ENCODE results near the gene ENDOV.

Gene ENDOV

GRCh38 chr17:80457236-80457856, 42.4 kb downstream of the ENDOV start:
- Histone ChIP-seq H3K36me3 (ENCODE audit: control insufficient read depth, insufficient read depth, low read length) (peaks cover 2% of the 10 kb centered on the region), H3K27me3 (ENCODE audit: control insufficient read depth, insufficient read depth, low read length) (peaks cover 16% of the 10 kb centered on the region), H3K4me1 (ENCODE audit: control insufficient read depth, insufficient read depth, low read length) (no peaks in the 10 kb centered on the region), H3K4me3 (ENCODE audit: low read depth, low read length) (no peak overlapping the region), H3K9ac (ENCODE audit: low read depth, low read length) (no peak overlapping the region), H3K9me3 (ENCODE audit: control insufficient read depth, insufficient read depth, low read length) (no peaks in the 10 kb centered on the region)

GRCh38 chr17:80458016-80458415, 43.0 kb downstream of the ENDOV start:
- Histone ChIP-seq H3K9ac (ENCODE audit: low read depth, low read length) (no peak overlapping the region), H3K27me3 (ENCODE audit: control insufficient read depth, insufficient read depth, low read length) (peaks cover 16% of the 10 kb centered on the region), H3K9me3 (ENCODE audit: control insufficient read depth, insufficient read depth, low read length) (no peaks in the 10 kb centered on the region), H3K4me3 (ENCODE audit: low read depth, low read length) (no peak overlapping the region), H3K4me1 (ENCODE audit: control insufficient read depth, insufficient read depth, low read length) (no peaks in the 10 kb centered on the region), H3K36me3 (ENCODE audit: control insufficient read depth, insufficient read depth, low read length) (peaks cover 2% of the 10 kb centered on the region)

- Histone ChIP-seq H3K36me3 (ENCODE audit: control insufficient read depth, insufficient read depth, low read length) (peaks cover 2% of the 10 kb centered on the region), H3K9me3 (ENCODE audit: control insufficient read depth, insufficient read depth, low read length) (no peaks in the 10 kb centered on the region), H3K27me3 (ENCODE audit: control insufficient read depth, insufficient read depth, low read length) (peaks cover 16% of the 10 kb centered on the region), H3K4me3 (ENCODE audit: low read depth, low read length) (no peak overlapping the region), H3K9ac (ENCODE audit: low read depth, low read length) (no peak overlapping the region), H3K4me1 (ENCODE audit: control insufficient read depth, insufficient read depth, low read length) (no peaks in the 10 kb centered on the region)
Observed at GRCh38 chr17:80459234-80459633, 44.3 kb downstream of the ENDOV start.

DNA sequence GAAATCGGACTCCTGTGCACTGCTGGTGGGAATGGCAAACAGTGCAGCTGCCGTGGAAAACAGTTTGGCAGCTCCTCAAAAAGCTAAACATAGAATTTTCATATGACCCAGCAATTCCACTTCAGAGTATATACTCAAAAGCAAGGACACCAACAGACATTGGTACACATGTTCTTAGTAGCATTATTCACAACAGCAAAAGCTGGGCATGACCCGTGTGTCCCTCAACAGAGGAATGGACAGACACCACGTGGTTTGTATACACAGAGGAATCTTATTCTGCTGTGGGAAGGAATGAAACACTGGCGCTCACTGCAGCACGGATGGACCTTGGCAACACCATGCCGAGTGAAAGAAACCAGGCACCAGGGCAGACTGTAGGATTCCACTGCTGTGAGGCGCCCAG, 45.5 kb downstream of the ENDOV start:
- Histone ChIP-seq H3K4me3 (ENCODE audit: low read depth, low read length) (no peak overlapping the region), H3K36me3 (ENCODE audit: control insufficient read depth, insufficient read depth, low read length) (no peaks in the 10 kb centered on the region), H3K9ac (ENCODE audit: low read depth, low read length) (no peak overlapping the region), H3K4me1 (ENCODE audit: control insufficient read depth, insufficient read depth, low read length) (no peaks in the 10 kb centered on the region), H3K9me3 (ENCODE audit: control insufficient read depth, insufficient read depth, low read length) (no peaks in the 10 kb centered on the region), H3K27me3 (ENCODE audit: control insufficient read depth, insufficient read depth, low read length) (peaks cover 16% of the 10 kb centered on the region)

- H3K9me3 ChIP-seq (ENCODE audit: control insufficient read depth, insufficient read depth, low read length), result no peaks in the 10 kb centered on the region
- no peak overlapping the region for H3K9ac ChIP-seq (ENCODE audit: low read depth, low read length)
- peaks cover 16% of the 10 kb centered on the region for H3K27me3 ChIP-seq (ENCODE audit: control insufficient read depth, insufficient read depth, low read length)
- H3K36me3 ChIP-seq (ENCODE audit: control insufficient read depth, insufficient read depth, low read length), result no peaks in the 10 kb centered on the region
- H3K4me3 ChIP-seq (ENCODE audit: low read depth, low read length), result no peak overlapping the region
- no peaks in the 10 kb centered on the region for H3K4me1 ChIP-seq (ENCODE audit: control insufficient read depth, insufficient read depth, low read length)
Observed at GRCh38 chr17:80461528-80462160, 46.7 kb downstream of the ENDOV start.

DNA sequence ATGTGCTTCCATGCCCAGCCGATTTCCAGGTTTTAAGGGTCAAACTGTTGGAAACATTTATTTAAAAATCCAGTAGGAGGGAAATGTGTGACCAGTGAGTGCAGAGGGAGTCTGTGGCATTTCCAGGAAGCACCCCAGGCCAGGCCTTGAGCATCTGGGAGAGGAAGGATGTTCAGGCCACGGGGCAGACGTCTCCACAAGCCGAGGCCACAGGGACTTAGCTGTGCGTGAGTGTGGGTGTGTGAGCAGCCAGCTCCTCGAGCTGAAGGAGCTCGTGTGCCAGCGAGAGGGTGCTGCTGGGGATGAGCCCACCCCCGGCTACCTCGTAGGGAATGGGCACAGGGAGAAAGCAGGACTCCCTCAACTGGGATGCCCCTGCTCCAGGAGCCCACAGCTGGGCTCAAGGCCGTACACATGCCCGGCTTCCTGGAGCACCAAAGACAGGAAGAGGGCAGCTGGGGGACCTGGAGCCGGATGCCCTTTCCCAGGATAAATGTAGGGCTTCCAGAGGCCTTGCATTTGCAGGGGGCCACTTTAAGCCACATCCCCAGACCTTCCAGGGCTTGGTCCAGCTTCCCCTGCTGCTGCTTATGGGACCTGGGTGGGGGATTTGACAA, 48.9 kb downstream of the ENDOV start:
- Histone ChIP-seq H3K9me3 (ENCODE audit: control insufficient read depth, insufficient read depth, low read length) (no peaks in the 10 kb centered on the region), H3K27me3 (ENCODE audit: control insufficient read depth, insufficient read depth, low read length) (peaks cover 6% of the 10 kb centered on the region), H3K4me3 (ENCODE audit: low read depth, low read length) (no peak overlapping the region), H3K9ac (ENCODE audit: low read depth, low read length) (no peak overlapping the region), H3K36me3 (ENCODE audit: control insufficient read depth, insufficient read depth, low read length) (no peaks in the 10 kb centered on the region), H3K4me1 (ENCODE audit: control insufficient read depth, insufficient read depth, low read length) (no peaks in the 10 kb centered on the region)

- Histone ChIP-seq H3K4me1 (ENCODE audit: control insufficient read depth, insufficient read depth, low read length) (no peaks in the 10 kb centered on the region), H3K9me3 (ENCODE audit: control insufficient read depth, insufficient read depth, low read length) (no peaks in the 10 kb centered on the region), H3K36me3 (ENCODE audit: control insufficient read depth, insufficient read depth, low read length) (no peaks in the 10 kb centered on the region), H3K27me3 (ENCODE audit: control insufficient read depth, insufficient read depth, low read length) (peaks cover 6% of the 10 kb centered on the region), H3K4me3 (ENCODE audit: low read depth, low read length) (no peak overlapping the region), H3K9ac (ENCODE audit: low read depth, low read length) (no peak overlapping the region)
Observed at GRCh38 chr17:80464486-80464885, 49.5 kb downstream of the ENDOV start.

DNA sequence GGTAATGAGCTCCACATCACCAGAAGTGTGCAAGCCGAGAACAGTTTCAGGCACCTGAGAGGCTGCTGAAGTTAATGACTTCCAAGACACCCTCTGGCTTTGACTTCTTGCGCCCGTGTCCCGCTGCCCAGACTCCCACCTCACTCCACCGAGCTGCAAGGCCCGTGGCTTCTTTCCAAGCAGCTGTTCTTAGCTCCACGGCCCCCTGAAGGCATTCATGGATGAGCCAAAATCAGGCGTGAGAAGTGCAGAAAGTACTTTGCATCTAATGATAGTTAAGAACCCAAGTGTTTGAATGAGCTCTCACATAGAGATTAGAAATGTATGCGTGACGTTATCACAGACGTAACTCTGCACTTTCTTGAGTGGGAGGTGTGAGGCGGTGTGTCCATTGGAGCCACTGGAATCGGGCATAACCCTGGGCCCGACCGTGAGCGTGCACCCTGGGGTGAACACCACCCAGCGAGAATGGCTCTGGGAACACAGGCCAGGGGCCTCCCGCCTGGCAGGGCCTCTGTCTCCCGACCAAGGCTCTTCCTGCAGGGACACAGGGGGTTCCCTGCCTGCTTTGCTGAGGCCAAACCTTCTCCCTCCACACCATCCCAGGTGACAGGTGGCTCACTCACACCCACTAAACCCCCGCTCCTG, 50.5 kb downstream of the ENDOV start:
- no peak overlapping the region for H3K4me3 ChIP-seq (ENCODE audit: low read depth, low read length)
- no peak overlapping the region for H3K9ac ChIP-seq (ENCODE audit: low read depth, low read length)
- no peaks in the 10 kb centered on the region for H3K9me3 ChIP-seq (ENCODE audit: control insufficient read depth, insufficient read depth, low read length)
- no peaks in the 10 kb centered on the region for H3K36me3 ChIP-seq (ENCODE audit: control insufficient read depth, insufficient read depth, low read length)
- peaks cover 9% of the 10 kb centered on the region for H3K27me3 ChIP-seq (ENCODE audit: control insufficient read depth, insufficient read depth, low read length)
- H3K4me1 ChIP-seq (ENCODE audit: control insufficient read depth, insufficient read depth, low read length), result no peaks in the 10 kb centered on the region

DNA sequence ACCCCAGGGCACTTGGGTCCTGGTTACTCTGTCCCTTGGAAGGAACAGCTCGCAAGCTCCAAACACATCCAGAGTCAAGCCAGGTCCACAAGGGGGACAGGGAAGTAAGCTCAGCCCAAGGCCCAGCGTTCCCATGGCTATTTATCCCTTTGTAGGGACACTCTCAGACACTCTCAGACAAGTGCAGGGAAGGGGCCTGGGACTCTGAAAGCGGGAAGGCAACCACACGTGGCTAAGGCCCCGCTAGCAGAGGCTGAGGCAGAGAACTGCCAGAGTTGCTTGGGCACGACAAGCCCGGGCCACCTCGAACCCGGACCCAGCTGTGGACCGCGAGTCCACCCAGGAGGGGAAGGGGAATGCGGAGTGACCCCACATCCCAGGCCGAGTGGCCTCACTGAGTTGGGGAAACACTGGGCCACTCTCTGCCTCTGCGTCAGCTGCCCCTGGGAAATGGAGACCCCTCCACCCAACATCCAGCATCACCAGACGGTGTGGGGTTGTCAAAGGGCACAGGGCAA, 51.3 kb downstream of the ENDOV start:
- H3K4me1 ChIP-seq (ENCODE audit: control insufficient read depth, insufficient read depth, low read length), result no peaks in the 10 kb centered on the region
- H3K36me3 ChIP-seq (ENCODE audit: control insufficient read depth, insufficient read depth, low read length), result no peaks in the 10 kb centered on the region
- no peaks in the 10 kb centered on the region for H3K9me3 ChIP-seq (ENCODE audit: control insufficient read depth, insufficient read depth, low read length)
- peaks cover 10% of the 10 kb centered on the region for H3K27me3 ChIP-seq (ENCODE audit: control insufficient read depth, insufficient read depth, low read length)
- no peak overlapping the region for H3K9ac ChIP-seq (ENCODE audit: low read depth, low read length)
- no peak overlapping the region for H3K4me3 ChIP-seq (ENCODE audit: low read depth, low read length)

DNA sequence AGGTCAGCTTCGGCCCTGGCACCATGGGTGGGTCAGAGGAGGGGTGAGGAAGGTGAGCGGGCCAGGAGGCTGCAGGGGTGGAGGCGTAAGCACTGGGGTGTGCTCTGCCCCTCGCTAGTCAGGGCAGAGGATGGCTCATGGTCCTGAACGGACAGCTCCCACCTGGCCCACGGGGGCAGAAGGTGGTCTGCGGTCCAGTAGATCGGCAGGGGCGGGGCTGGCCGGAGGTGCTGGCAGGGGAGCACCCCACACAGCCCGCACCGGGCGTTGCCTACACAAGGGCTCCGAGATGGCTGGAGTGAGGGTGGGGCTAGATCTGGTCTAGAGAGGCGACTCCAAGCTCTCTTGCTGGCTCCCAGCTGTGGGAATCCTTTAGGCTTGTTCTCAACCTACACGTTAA, 53.3 kb downstream of the ENDOV start:
- Histone ChIP-seq H3K9me3 (ENCODE audit: control insufficient read depth, insufficient read depth, low read length) (no peaks in the 10 kb centered on the region), H3K4me1 (ENCODE audit: control insufficient read depth, insufficient read depth, low read length) (no peaks in the 10 kb centered on the region), H3K27me3 (ENCODE audit: control insufficient read depth, insufficient read depth, low read length) (peaks cover 29% of the 10 kb centered on the region), H3K36me3 (ENCODE audit: control insufficient read depth, insufficient read depth, low read length) (no peaks in the 10 kb centered on the region), H3K4me3 (ENCODE audit: low read depth, low read length) (no peak overlapping the region), H3K9ac (ENCODE audit: low read depth, low read length) (no peak overlapping the region)

DNA sequence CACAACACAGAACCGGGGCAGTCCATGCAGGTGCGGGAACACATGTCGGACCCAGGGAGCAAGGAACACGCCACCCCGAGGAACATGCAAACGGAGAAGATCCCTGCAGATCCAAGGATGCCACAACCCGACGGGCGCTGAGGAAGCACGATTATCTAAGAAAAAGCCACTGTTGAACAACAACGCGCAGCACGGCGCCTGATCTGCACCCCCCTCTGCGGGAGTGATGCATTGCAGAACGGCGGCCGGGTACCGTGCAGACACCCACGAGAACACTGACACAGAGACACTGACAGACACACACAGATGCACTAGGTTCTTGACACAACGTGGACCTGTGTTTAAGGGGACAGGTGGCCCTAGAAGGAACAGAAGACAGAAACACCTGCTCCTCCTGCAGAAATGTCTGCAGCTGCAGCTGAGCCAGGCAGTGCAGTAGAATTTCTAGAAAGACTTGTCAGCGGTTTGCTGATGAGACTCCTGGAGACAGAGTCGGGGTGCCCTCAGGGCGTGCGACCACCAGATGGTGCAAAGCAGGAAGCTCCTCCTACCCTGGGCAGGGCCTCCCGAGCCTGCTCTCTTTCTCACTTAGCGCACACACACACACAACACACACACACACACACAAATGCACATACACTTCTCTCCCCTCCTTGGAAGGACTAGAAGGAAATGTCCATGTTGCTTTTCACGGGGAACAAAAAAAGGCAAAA, 54.0 kb downstream of the ENDOV start:
- no peaks in the 10 kb centered on the region for H3K4me1 ChIP-seq (ENCODE audit: control insufficient read depth, insufficient read depth, low read length)
- H3K9ac ChIP-seq (ENCODE audit: low read depth, low read length), result no peak overlapping the region
- peaks cover 36% of the 10 kb centered on the region for H3K27me3 ChIP-seq (ENCODE audit: control insufficient read depth, insufficient read depth, low read length)
- H3K9me3 ChIP-seq (ENCODE audit: control insufficient read depth, insufficient read depth, low read length), result no peaks in the 10 kb centered on the region
- no peak overlapping the region for H3K4me3 ChIP-seq (ENCODE audit: low read depth, low read length)
- no peaks in the 10 kb centered on the region for H3K36me3 ChIP-seq (ENCODE audit: control insufficient read depth, insufficient read depth, low read length)

All from iPS-15b (cell line).